Osteoblast (primary cell): ENCODE measurements around the gene ZMIZ1. TPM values are rescaled to one million over a fixed set of nuclear protein-coding genes. Genes with fewer than 3 reads are reported as not detected.

ENCODE experiments used
- DNase-seq: peaks from one replicate; pipeline ENCODE4 v3.0.0; 2011; ENCODE audit warnings: low spot score, mixed read lengths; ENCODE audit not compliant: insufficient read length; ENCODE audit errors: missing footprints
- H2AFZ ChIP-seq: 2 replicates; pipeline ENCODE4 v1.6.0; 2011; ENCODE audit warnings: mild to moderate bottlenecking, low read length
- H3K27ac ChIP-seq: 2 replicates; pipeline ENCODE4 v1.5.1; 2011; ENCODE audit warnings: mild to moderate bottlenecking, low read depth, low read length, moderate library complexity
- H3K27me3 ChIP-seq: 2 replicates; pipeline ENCODE4 v1.6.0; 2012; ENCODE audit warnings: mild to moderate bottlenecking, control low read depth, inconsistent platforms, low read length, moderate library complexity; ENCODE audit not compliant: insufficient read depth
- H3K36me3 ChIP-seq: 2 replicates; pipeline ENCODE4 v1.5.1; 2011; ENCODE audit warnings: mild to moderate bottlenecking, low read length, control low read depth, moderate library complexity; ENCODE audit not compliant: insufficient read depth
- H3K4me1 ChIP-seq: 2 replicates; pipeline ENCODE4 v1.5.1; 2011; ENCODE audit warnings: mild to moderate bottlenecking, low read length, control low read depth, moderate library complexity; ENCODE audit not compliant: insufficient read depth
- H3K4me2 ChIP-seq: 2 replicates; pipeline ENCODE4 v1.6.0; 2011; ENCODE audit warnings: mild to moderate bottlenecking, low read length; ENCODE audit not compliant: insufficient read depth
- H3K4me3 ChIP-seq: fragments of 200-600 bp; sonication (generic); 3 replicates; pipeline ENCODE4 v1.5.1; 2012; ENCODE audit warnings: mild to moderate bottlenecking, low read length, inconsistent platforms; ENCODE audit not compliant: insufficient read depth
- H3K79me2 ChIP-seq: 2 replicates; pipeline ENCODE4 v1.6.0; 2012; ENCODE audit warnings: mild to moderate bottlenecking, low read length, control low read depth, inconsistent platforms; ENCODE audit not compliant: insufficient read depth
- H3K9me3 ChIP-seq: 2 replicates; pipeline ENCODE4 v1.5.1; 2011; ENCODE audit warnings: low read depth, low read length, control low read depth
- H4K20me1 ChIP-seq: 2 replicates; pipeline ENCODE4 v1.6.0; 2012; ENCODE audit warnings: mild to moderate bottlenecking, low read length, control low read depth; ENCODE audit not compliant: insufficient read depth
- total RNA-seq: library from RNA; depleted of rRNA; stranded (reverse); fragments of >200 nt; gene quantifications from 2 replicates; pipeline ENCODE4 v1.2.3, GENCODE V29; 2012
- TF ChIP-seq, protein P1 (sequence below): IDR thresholded peaks from 2 replicates; pipeline ENCODE4 v1.5.1; 2011; ENCODE audit warnings: mild to moderate bottlenecking, low read depth, low read length, moderate library complexity; ENCODE audit errors: extremely low read depth

Gene ZMIZ1
- total RNA-seq, 1 donor, result 40.9 TPM

DNA sequence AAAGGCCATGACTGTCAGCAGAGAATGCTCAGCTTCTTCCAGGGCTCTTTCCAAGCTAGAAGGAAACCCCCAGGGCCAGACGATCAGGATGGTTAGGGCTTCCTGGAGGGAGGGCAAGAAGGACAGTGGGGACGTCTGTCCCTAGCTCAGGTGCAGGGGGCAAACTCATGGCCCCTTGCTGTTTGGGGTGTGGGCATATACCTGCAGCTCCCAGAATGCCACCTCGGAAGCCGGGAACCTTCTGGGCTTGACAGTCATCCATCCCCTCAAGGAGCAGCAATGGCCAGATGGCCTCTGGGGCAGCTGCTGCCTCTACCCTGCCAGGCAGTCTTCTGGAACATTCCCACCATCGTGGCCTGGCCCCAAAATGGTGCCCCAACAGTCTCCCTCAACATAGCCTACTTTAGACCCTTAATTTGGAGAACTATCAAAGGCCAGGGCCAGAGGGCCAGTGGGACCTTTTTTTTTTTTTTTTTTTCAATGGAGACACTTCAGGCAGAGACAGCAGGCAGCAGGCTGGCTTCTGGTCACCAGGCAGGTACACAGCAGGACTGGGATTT, 40.2 kb upstream of the ZMIZ1 start:
- peaks cover 8% of the 10 kb centered on the region for H3K27me3 ChIP-seq
- DNase-seq, result peak; percentile 51
- H3K36me3 ChIP-seq, result no peaks in the 10 kb centered on the region
- H3K4me2 ChIP-seq, result no peak overlapping the region
- no peaks in the 10 kb centered on the region for H4K20me1 ChIP-seq
- TF ChIP-seq, protein P1, sequence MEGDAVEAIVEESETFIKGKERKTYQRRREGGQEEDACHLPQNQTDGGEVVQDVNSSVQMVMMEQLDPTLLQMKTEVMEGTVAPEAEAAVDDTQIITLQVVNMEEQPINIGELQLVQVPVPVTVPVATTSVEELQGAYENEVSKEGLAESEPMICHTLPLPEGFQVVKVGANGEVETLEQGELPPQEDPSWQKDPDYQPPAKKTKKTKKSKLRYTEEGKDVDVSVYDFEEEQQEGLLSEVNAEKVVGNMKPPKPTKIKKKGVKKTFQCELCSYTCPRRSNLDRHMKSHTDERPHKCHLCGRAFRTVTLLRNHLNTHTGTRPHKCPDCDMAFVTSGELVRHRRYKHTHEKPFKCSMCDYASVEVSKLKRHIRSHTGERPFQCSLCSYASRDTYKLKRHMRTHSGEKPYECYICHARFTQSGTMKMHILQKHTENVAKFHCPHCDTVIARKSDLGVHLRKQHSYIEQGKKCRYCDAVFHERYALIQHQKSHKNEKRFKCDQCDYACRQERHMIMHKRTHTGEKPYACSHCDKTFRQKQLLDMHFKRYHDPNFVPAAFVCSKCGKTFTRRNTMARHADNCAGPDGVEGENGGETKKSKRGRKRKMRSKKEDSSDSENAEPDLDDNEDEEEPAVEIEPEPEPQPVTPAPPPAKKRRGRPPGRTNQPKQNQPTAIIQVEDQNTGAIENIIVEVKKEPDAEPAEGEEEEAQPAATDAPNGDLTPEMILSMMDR, result no peak
- no peaks in the 10 kb centered on the region for H3K4me1 ChIP-seq
- H3K79me2 ChIP-seq, result no peaks in the 10 kb centered on the region
- no peaks in the 10 kb centered on the region for H3K9me3 ChIP-seq
- no peak overlapping the region for H3K4me3 ChIP-seq
- no peak overlapping the region for H3K27ac ChIP-seq
- no peak overlapping the region for H2AFZ ChIP-seq

GRCh38 chr10:79029478-79030390, 39.0 kb upstream of the ZMIZ1 start:
- Histone ChIP-seq H3K4me1 (no peaks in the 10 kb centered on the region), H4K20me1 (no peaks in the 10 kb centered on the region), H3K36me3 (no peaks in the 10 kb centered on the region), H2AFZ (no peak overlapping the region), H3K79me2 (no peaks in the 10 kb centered on the region), H3K27me3 (peaks cover 8% of the 10 kb centered on the region), H3K27ac (no peak overlapping the region), H3K9me3 (no peaks in the 10 kb centered on the region), H3K4me3 (no peak overlapping the region), H3K4me2 (no peak overlapping the region)
- TF ChIP-seq, protein P1, result no peak
- DNase-seq, result peak; percentile 34

- H4K20me1 ChIP-seq, result no peaks in the 10 kb centered on the region
- no peak for DNase-seq
- no peak overlapping the region for H3K4me2 ChIP-seq
- no peaks in the 10 kb centered on the region for H3K79me2 ChIP-seq
- H3K4me1 ChIP-seq, result no peaks in the 10 kb centered on the region
- no peak overlapping the region for H3K27ac ChIP-seq
- no peaks in the 10 kb centered on the region for H3K36me3 ChIP-seq
- H3K4me3 ChIP-seq, result no peak overlapping the region
- H3K9me3 ChIP-seq, result no peaks in the 10 kb centered on the region
- TF ChIP-seq, protein P1, result no peak
- no peak overlapping the region for H2AFZ ChIP-seq
- H3K27me3 ChIP-seq, result peaks cover 8% of the 10 kb centered on the region
Observed at GRCh38 chr10:79030705-79031104, 38.1 kb upstream of the ZMIZ1 start.

DNA sequence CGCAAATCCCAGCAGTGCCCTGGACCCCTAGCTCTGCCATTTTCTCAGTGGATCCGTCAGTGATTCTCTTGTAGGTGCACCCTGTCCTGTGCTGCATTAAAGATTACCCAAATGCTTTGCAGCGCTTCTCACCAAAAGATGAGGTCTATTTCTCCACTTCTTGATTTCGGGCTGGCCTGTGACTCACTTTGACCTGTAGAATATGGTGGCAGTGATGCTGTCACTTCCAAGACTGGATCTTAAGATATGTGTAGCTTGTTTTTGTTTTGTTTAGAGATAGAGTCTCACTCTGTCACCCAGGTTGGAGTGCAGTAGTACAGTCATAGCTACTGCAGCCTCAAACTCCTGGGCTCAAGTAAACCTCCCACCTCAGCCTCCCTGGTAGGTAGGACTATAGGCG, 37.0 kb upstream of the ZMIZ1 start:
- no peak overlapping the region for H3K4me3 ChIP-seq
- TF ChIP-seq, protein P1, result no peak
- peaks cover 2% of the 10 kb centered on the region for H3K4me1 ChIP-seq
- no peak for DNase-seq
- no peaks in the 10 kb centered on the region for H3K36me3 ChIP-seq
- no peaks in the 10 kb centered on the region for H3K9me3 ChIP-seq
- H3K27me3 ChIP-seq, result peaks cover 8% of the 10 kb centered on the region
- no peaks in the 10 kb centered on the region for H3K79me2 ChIP-seq
- H4K20me1 ChIP-seq, result no peaks in the 10 kb centered on the region
- H2AFZ ChIP-seq, result no peak overlapping the region
- H3K27ac ChIP-seq, result no peak overlapping the region
- H3K4me2 ChIP-seq, result no peak overlapping the region
